IMR-90 (cell line): ENCODE data around the gene WBP1.

Source experiments
- SMC3 ChIP-seq: fragments of 150-350 bp; IDR thresholded peaks from 2 replicates; pipeline ENCODE4 v1.6.1; 2016; ENCODE audit warnings: low read depth, mild to moderate bottlenecking, antibody characterized with exemption, low read length, moderate library complexity
- TF ChIP-seq, protein P1 (sequence below): conservative IDR thresholded peaks from 2 replicates; pipeline ENCODE4 v1.5.1; 2012; ENCODE audit warnings: mild to moderate bottlenecking, low read depth, low read length, improper control_type of control experiment
- TF ChIP-seq, protein P2 (sequence below): fragments of 150-350 bp; IDR thresholded peaks from 2 replicates; pipeline ENCODE4 v1.6.1; 2016; ENCODE audit warnings: low read depth, mild to moderate bottlenecking, low read length, moderate library complexity, borderline replicate concordance

DNA sequence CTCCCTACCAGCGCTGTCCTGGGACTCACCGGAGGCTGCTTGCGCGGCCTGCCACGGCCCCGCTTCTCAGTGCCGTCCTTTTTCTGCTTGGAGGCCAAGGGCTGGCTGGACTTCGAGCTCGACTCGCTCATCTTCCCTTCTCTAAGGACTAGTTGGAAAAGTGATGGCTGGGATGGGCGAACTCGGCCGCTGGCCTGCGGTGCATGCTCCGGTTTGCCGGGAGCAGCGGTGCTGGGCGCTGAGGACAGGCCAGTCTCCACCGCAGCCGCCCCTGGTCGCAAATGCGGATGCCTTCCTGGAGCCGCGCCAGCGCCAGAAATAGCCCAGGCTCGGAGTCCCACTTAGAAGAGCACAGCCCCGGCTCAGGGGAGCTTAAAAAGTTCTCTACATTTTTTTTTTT is 39.9 kb upstream of the WBP1 start:
- TF ChIP-seq, protein P1, sequence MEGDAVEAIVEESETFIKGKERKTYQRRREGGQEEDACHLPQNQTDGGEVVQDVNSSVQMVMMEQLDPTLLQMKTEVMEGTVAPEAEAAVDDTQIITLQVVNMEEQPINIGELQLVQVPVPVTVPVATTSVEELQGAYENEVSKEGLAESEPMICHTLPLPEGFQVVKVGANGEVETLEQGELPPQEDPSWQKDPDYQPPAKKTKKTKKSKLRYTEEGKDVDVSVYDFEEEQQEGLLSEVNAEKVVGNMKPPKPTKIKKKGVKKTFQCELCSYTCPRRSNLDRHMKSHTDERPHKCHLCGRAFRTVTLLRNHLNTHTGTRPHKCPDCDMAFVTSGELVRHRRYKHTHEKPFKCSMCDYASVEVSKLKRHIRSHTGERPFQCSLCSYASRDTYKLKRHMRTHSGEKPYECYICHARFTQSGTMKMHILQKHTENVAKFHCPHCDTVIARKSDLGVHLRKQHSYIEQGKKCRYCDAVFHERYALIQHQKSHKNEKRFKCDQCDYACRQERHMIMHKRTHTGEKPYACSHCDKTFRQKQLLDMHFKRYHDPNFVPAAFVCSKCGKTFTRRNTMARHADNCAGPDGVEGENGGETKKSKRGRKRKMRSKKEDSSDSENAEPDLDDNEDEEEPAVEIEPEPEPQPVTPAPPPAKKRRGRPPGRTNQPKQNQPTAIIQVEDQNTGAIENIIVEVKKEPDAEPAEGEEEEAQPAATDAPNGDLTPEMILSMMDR, result no peak
- TF ChIP-seq, protein P2, sequence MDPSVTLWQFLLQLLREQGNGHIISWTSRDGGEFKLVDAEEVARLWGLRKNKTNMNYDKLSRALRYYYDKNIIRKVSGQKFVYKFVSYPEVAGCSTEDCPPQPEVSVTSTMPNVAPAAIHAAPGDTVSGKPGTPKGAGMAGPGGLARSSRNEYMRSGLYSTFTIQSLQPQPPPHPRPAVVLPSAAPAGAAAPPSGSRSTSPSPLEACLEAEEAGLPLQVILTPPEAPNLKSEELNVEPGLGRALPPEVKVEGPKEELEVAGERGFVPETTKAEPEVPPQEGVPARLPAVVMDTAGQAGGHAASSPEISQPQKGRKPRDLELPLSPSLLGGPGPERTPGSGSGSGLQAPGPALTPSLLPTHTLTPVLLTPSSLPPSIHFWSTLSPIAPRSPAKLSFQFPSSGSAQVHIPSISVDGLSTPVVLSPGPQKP, result no peak
- no peak for TF ChIP-seq SMC3
